GM12878 (cell line): ENCODE data around the gene ZNF234. TPM values are rescaled to one million over a fixed set of nuclear protein-coding genes. Genes with fewer than 3 reads are reported as not detected.
A peak's percentile ranks its signal among the peaks of the same experiment; 100 is the strongest.

Experiments used
- ATAC-seq: fragments of 200-7000 bp; cut with Tn5 transposase; 3 replicates; pipeline ENCODE4 v1.9.1; 2020; ENCODE audit warnings: mild to moderate bottlenecking, moderate library complexity
- BruUV-seq: library from RNA; stranded (reverse); fragments of 400-500 nt; replicated peaks from 2 replicates; lab custom pipeline; 2021; lab: Mats Ljungman, UMichigan
- CTCF ChIA-PET: fragments of 300-600 bp; sonication (Branson Sonifier 250); formaldehyde crosslinking; extraction: SDS; loops from one replicate; lab custom pipeline; 2021; ENCODE audit warnings: inconsistent platforms; lab: Yijun Ruan, JAX
- POLR2A ChIA-PET: fragments of 350-600 bp; formaldehyde crosslinking; extraction: SDS; loops from one replicate; lab custom pipeline; 2021; ENCODE audit warnings: inconsistent platforms; lab: Charles Lee
- RAD21 ChIA-PET: fragments of 300-600 bp; sonication (Branson Sonifier 250); formaldehyde crosslinking; loops from one replicate; lab custom pipeline; 2023; ENCODE audit warnings: antibody characterized with exemption; ENCODE audit not compliant: unreplicated experiment; lab: Charles Lee
- SMC1A ChIA-PET: fragments of 300-600 bp; sonication (Branson Sonifier 250); formaldehyde crosslinking; loops from one replicate; lab custom pipeline; 2023; ENCODE audit not compliant: unreplicated experiment, uncharacterized antibody; lab: Charles Lee
- DNase-seq: peaks from one replicate; pipeline ENCODE4 v3.0.0-alpha.2; 2011; ENCODE audit warnings: low read depth, low spot score
- FAIRE-seq: peaks from 3 replicates; lab custom pipeline; 2011; peaks lifted over from hg19 to GRCh38; lab: Jason Lieb, UNC
- H2AFZ ChIP-seq: 2 replicates; pipeline ENCODE4 v1.6.0; 2011; ENCODE audit warnings: low read depth, low read length, control low read depth; ENCODE audit not compliant: control insufficient read depth
- H3K27ac ChIP-seq: 2 replicates; pipeline ENCODE4 v1.5.1; 2011; ENCODE audit warnings: control low read depth; ENCODE audit not compliant: control insufficient read depth, insufficient read depth
- H3K27me3 ChIP-seq, 2 experiments: replicated peaks in 1 of 2; 2 replicates each; pipeline versions ENCODE4 v1.6.0 to v1.6.1; 2011; ENCODE audit warnings: low read length in 1 of 2; ENCODE audit not compliant: control insufficient read depth in 2 of 2, insufficient read depth in 2 of 2
- H3K36me3 ChIP-seq, 2 experiments: 2 replicates each; pipeline ENCODE4 v1.5.1; 2011; ENCODE audit warnings: low read length in 1 of 2; ENCODE audit not compliant: control insufficient read depth in 2 of 2, insufficient read depth in 2 of 2
- H3K4me1 ChIP-seq: 2 replicates; pipeline ENCODE4 v1.6.1; 2011; ENCODE audit warnings: mild to moderate bottlenecking, low read length, moderate library complexity, mixed read lengths; ENCODE audit not compliant: control insufficient read depth, insufficient read depth
- H3K4me2 ChIP-seq: 2 replicates; pipeline ENCODE4 v1.6.0; 2011; ENCODE audit warnings: control low read depth; ENCODE audit not compliant: control insufficient read depth, insufficient read depth
- H3K4me3 ChIP-seq: fragments of 200-600 bp; sonication (generic); 2 replicates; pipeline ENCODE4 v1.5.1; 2016
- H3K79me2 ChIP-seq: 2 replicates; pipeline ENCODE4 v1.6.0; 2011; ENCODE audit warnings: low read length; ENCODE audit not compliant: control insufficient read depth, insufficient read depth
- H3K9ac ChIP-seq: 2 replicates; pipeline ENCODE4 v1.8.0; 2011; ENCODE audit warnings: low read length, control low read depth, mixed read lengths; ENCODE audit not compliant: control insufficient read depth, insufficient read depth
- H3K9me3 ChIP-seq: replicated peaks from 3 replicates; pipeline ENCODE4 v1.5.1; 2011; ENCODE audit warnings: mild to moderate bottlenecking, low read length; ENCODE audit not compliant: control insufficient read depth, insufficient read depth
- H4K20me1 ChIP-seq: 2 replicates; pipeline ENCODE4 v1.6.0; 2011; ENCODE audit not compliant: control insufficient read depth, insufficient read depth
- CHD1 ChIP-seq: IDR thresholded peaks from 2 replicates; pipeline ENCODE4 v1.6.1; 2012; ENCODE audit warnings: low read depth, low read length, improper control_type of control experiment
- EED ChIP-seq: sonication (generic); IDR thresholded peaks from 2 replicates; pipeline ENCODE4 v1.6.1; 2016; ENCODE audit warnings: antibody characterized with exemption, low read depth
- RFX5 ChIP-seq: IDR thresholded peaks from 2 replicates; pipeline ENCODE4 v1.6.1; 2011; ENCODE audit warnings: low read depth, low read length, improper control_type of control experiment
- SMARCA5 ChIP-seq: fragments of 450-650 bp; IDR thresholded peaks from 2 replicates; pipeline ENCODE4 v1.6.1; 2017; ENCODE audit warnings: mild to moderate bottlenecking
- ZSCAN29 ChIP-seq: fragments of 450-650 bp; IDR thresholded peaks from 2 replicates; pipeline ENCODE4 v1.6.1; 2017; ENCODE audit warnings: mild to moderate bottlenecking, moderate library complexity
- WGBS: methylation state at CpG from one replicate; pipeline ENCODE4 v1.1.6; 2016; ENCODE audit warnings: low lambda C conversion rate; ENCODE audit not compliant: insufficient replicate concordance, insufficient coverage; ENCODE audit errors: missing lambda C conversion rate; 5-methylcytosine and 5-hydroxymethylcytosine counted together
- in situ Hi-C: fragments of 300-500 bp; cut with MboI; formaldehyde crosslinking; loops from 9 replicates; pipeline ENCODE4 v1.14.3; 2018; ENCODE audit warnings: mixed read lengths
- intact Hi-C: fragments of 100-400 bp; cut with micrococcal nuclease; formaldehyde crosslinking; loops from one replicate; pipeline ENCODE4 v1.14.2; 2022; ENCODE audit not compliant: unreplicated experiment
- polyA plus RNA-seq, 11 experiments: library from polyadenylated mRNA; depleted of rRNA in 4 of 11; unstranded in 6 of 11; stranded (reverse) in 5 of 11; fragments of >200 nt; fragmentation: Nextera tagmentation in 4 of 11; fragmentation: Illumina TruSeq in 1 of 11; extraction: Ambion mirVana in 4 of 11; extraction: Trizol in 1 of 11; gene quantifications; 1 replicate in 1 of 11; 2 replicates in 10 of 11; pipeline versions ENCODE4 v1.2.1 to v1.2.3, GENCODE V29; 2011 to 2016; ENCODE audit warnings: inconsistent platforms in 2 of 11, missing spikeins in 2 of 11, low read depth in 1 of 11
- total RNA-seq, 4 experiments: library from RNA; depleted of rRNA in 3 of 4; stranded (reverse); fragments of >200 nt in 3 of 4; fragmentation: Illumina TruSeq in 1 of 4; extraction: Trizol in 1 of 4; gene quantifications; 2 replicates each; pipeline versions ENCODE4 v1.2.1 to v1.2.3, GENCODE V29; 2013 to 2021
- TF ChIP-seq, protein P1 (sequence below): fragments of 150-350 bp; IDR thresholded peaks from 2 replicates; pipeline ENCODE4 v1.6.1; 2014; ENCODE audit warnings: mild to moderate bottlenecking, low read depth, low read length
- TF ChIP-seq, protein P2 (sequence below): IDR thresholded peaks from 2 replicates; pipeline ENCODE4 v1.6.1; 2011; ENCODE audit warnings: borderline replicate concordance, low read depth, mild to moderate bottlenecking, moderate library complexity, low read length; ENCODE audit not compliant: insufficient read depth, poor library complexity, severe bottlenecking

Gene ZNF234
- total and polyA plus RNA-seq, 10 of the 15 experiments (the other 5 are each of a cell fraction or from before 2014, with no cell fraction given), result 2.7 to 10.5 (median 5.2) TPM

DNA sequence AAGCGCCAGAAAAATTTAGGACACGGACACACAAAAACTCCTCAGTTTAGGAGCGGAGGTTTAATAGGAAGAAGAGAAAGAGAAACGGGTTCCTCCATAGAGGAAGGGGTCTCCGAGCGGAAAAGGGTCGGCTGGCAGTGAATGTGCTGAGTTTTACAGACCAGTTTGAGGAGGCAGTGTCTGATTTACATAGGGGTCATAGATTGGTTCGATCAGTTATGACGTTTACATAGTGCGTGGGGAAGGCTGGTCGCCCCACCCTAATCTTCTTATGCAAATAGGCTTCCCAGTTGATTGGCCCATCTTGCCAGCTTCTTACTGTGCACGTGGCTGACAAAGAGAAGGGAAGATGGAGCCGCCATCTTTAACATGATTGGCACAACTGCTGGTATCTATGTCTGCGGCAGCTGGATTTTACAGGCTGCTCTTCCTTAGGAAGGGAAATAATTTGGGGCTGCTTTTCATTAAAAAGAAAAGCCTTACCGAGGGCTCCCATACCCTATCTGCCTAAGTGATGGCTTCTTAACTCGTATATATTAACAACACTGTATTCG, 29.4 kb upstream of the ZNF234 start:
- Histone ChIP-seq H3K4me3 (peak overlapping the region; percentile 91), H3K4me2 (peak overlapping the region; percentile 75; the same call in 1 of the 2 replicates), H3K27ac (no peak overlapping the region), H3K4me1 (no peaks in the 10 kb centered on the region), H3K36me3 (peaks cover 0 to 8% of the 10 kb centered on the region in 2 experiments; a peak in 2 of 4 replicates), H2AFZ (no peak overlapping the region), H3K79me2 (peaks cover 10% of the 10 kb centered on the region), H3K27me3 (no peaks in the 10 kb centered on the region), H3K9ac (no peak overlapping the region), H4K20me1 (no peaks in the 10 kb centered on the region), H3K9me3 (peaks cover 12% of the 10 kb centered on the region; the same call in 2 of the 3 replicates)
- no TSS peak for BruUV-seq
- intact Hi-C loops, result loop anchor here (2.0 kb wide), 1 partner anchor 53 kb away; the partner anchor contains the start of gene ZNF226
- in situ Hi-C loops, result loop anchor here (5.0 kb wide), 1 partner anchor 190 kb away; no protein-coding TSS in a partner anchor
- DNase-seq (no peak), ATAC-seq (no peak), FAIRE-seq (no peak)
- CTCF ChIA-PET, result interaction anchor here (2.1 kb wide), 1 partner anchor 17 kb away, joined by 9 read pairs; the partner anchor contains the start of gene ZNF224
- TF ChIP-seq, protein P1, sequence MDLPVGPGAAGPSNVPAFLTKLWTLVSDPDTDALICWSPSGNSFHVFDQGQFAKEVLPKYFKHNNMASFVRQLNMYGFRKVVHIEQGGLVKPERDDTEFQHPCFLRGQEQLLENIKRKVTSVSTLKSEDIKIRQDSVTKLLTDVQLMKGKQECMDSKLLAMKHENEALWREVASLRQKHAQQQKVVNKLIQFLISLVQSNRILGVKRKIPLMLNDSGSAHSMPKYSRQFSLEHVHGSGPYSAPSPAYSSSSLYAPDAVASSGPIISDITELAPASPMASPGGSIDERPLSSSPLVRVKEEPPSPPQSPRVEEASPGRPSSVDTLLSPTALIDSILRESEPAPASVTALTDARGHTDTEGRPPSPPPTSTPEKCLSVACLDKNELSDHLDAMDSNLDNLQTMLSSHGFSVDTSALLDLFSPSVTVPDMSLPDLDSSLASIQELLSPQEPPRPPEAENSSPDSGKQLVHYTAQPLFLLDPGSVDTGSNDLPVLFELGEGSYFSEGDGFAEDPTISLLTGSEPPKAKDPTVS, result no peak
- TF ChIP-seq CHD1 (no peak), RFX5 (no peak), EED (no peak), SMARCA5 (no peak), ZSCAN29 (no peak)
- TF ChIP-seq, protein P2, sequence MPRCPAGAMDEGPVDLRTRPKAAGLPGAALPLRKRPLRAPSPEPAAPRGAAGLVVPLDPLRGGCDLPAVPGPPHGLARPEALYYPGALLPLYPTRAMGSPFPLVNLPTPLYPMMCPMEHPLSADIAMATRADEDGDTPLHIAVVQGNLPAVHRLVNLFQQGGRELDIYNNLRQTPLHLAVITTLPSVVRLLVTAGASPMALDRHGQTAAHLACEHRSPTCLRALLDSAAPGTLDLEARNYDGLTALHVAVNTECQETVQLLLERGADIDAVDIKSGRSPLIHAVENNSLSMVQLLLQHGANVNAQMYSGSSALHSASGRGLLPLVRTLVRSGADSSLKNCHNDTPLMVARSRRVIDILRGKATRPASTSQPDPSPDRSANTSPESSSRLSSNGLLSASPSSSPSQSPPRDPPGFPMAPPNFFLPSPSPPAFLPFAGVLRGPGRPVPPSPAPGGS, result no peak
- POLR2A ChIA-PET, result interaction anchor here (0.9 kb wide), 1 partner anchor 17 kb away, joined by 3 read pairs; no protein-coding TSS in a partner anchor
- RAD21 ChIA-PET, result no interaction called here
- WGBS, result 64% methylated on average over 17 of the region's 17 CpGs
- SMC1A ChIA-PET, result no interaction called here
